HPDE6-E6E7 (cell line): ENCODE results near the gene OGFOD3.
"Not testable (repeated sequence)": the region's sequence is repeated elsewhere in the genome, so short reads cannot be mapped to it uniquely, and the experiment has no call there.

Source experiments
- DNase-seq: peaks from one replicate; pipeline ENCODE4 v3.0.0; 2011; ENCODE audit warnings: missing footprints; ENCODE audit errors: extremely low spot score

OGFOD3 gene

GRCh38 chr17:82418001-82418986 is at the start of gene OGFOD3, which contains the start of gene HEXD:
OGFOD3 (minus strand) TSS chr17:82418586; CDS start chr17:82418485, 101 bp downstream.
HEXD (plus strand) TSS chr17:82418347; CDS start chr17:82419800, 1,453 bp downstream.
- peak; percentile 92 for DNase-seq

GRCh38 chr17:82465023-82465603 is 46.7 kb upstream of the OGFOD3 start:
- no peak for DNase-seq

- DNase-seq = no peak
Measured at GRCh38 chr17:82464567-82464929, 46.2 kb upstream of the OGFOD3 start.

GRCh38 chr17:82463925-82464566 is 45.7 kb upstream of the OGFOD3 start:
- no peak for DNase-seq

- DNase-seq = no peak
Measured at GRCh38 chr17:82463391-82463790, 45.0 kb upstream of the OGFOD3 start.

- no peak for DNase-seq
Measured at GRCh38 chr17:82461827-82462524, 43.6 kb upstream of the OGFOD3 start.

- not testable (repeated sequence) for DNase-seq
Measured at GRCh38 chr17:82459936-82460335, 41.5 kb upstream of the OGFOD3 start.

- no peak for DNase-seq
Measured at GRCh38 chr17:82458885-82459424, 40.6 kb upstream of the OGFOD3 start.

- DNase-seq = peak; percentile 100
Measured at GRCh38 chr17:82458179-82458884, 39.9 kb upstream of the OGFOD3 start, which contains the start of gene NARF. NARF (plus strand) TSS chr17:82458741; CDS start chr17:82458804, 63 bp downstream.

GRCh38 chr17:82457929-82458178 is 39.5 kb upstream of the OGFOD3 start:
- no peak for DNase-seq

- no peak for DNase-seq
Measured at GRCh38 chr17:82457073-82457928, 38.9 kb upstream of the OGFOD3 start.

GRCh38 chr17:82453706-82454105 is 35.3 kb upstream of the OGFOD3 start:
- not testable (repeated sequence) for DNase-seq

GRCh38 chr17:82453151-82453550 is 34.8 kb upstream of the OGFOD3 start:
- DNase-seq = not testable (repeated sequence)

GRCh38 chr17:82452162-82452561 is 33.8 kb upstream of the OGFOD3 start:
- DNase-seq = no peak

GRCh38 chr17:82450357-82451106 is 32.1 kb upstream of the OGFOD3 start, which contains the start of gene CYBC1:
CYBC1 (minus strand) TSS chr17:82450752; CDS start chr17:82449254, 1,498 bp downstream.
- peak; percentile 81 for DNase-seq

- DNase-seq = no peak
Measured at GRCh38 chr17:82449883-82450356, 31.5 kb upstream of the OGFOD3 start.

- DNase-seq = no peak
Measured at GRCh38 chr17:82449131-82449882, 30.9 kb upstream of the OGFOD3 start.

GRCh38 chr17:82447876-82448275 is 29.5 kb upstream of the OGFOD3 start:
- DNase-seq = no peak
